HepG2 (cell line): ENCODE results near the gene GCM1. TPM values are rescaled to one million over a fixed set of nuclear protein-coding genes. Genes with fewer than 3 reads are reported as not detected.

Experiments used
- BHLHE40 ChIP-seq: IDR thresholded peaks from 2 replicates; pipeline ENCODE4 v1.6.1; 2011; ENCODE audit warnings: low read length, improper control_type of control experiment
- GTF2F1 ChIP-seq: fragments of 150-350 bp; IDR thresholded peaks from 2 replicates; pipeline ENCODE4 v1.6.1; 2014; ENCODE audit warnings: low read length
- HNRNPL ChIP-seq: fragments of 200-400 bp; formaldehyde crosslinking; IDR thresholded peaks from 2 replicates; pipeline ENCODE4 v1.6.1; 2017; ENCODE audit warnings: mild to moderate bottlenecking, low read depth, low read length
- HOXA9 ChIP-seq: sonication (generic); formaldehyde crosslinking; IDR thresholded peaks from 2 replicates; pipeline ENCODE4 v1.8.1; 2022; ENCODE audit warnings: missing genetic modification reagents, mild to moderate bottlenecking, moderate library complexity, borderline replicate concordance
- RBM39 ChIP-seq: fragments of 200-400 bp; formaldehyde crosslinking; IDR thresholded peaks from one replicate; pipeline ENCODE4 v1.6.1; 2018; ENCODE audit warnings: antibody characterized with exemption, mild to moderate bottlenecking, low read depth, low read length; ENCODE audit not compliant: poor library complexity, severe bottlenecking
- YY1 ChIP-seq: IDR thresholded peaks from 2 replicates; pipeline ENCODE4 v1.6.1; 2011; ENCODE audit warnings: low read length, low read depth, moderate library complexity, mild to moderate bottlenecking; ENCODE audit not compliant: insufficient read depth, insufficient replicate concordance
- ZBTB38 ChIP-seq: sonication (generic); formaldehyde crosslinking; IDR thresholded peaks from 2 replicates; pipeline ENCODE4 v1.5.1; 2020; ENCODE audit warnings: mild to moderate bottlenecking, missing genetic modification reagents
- ZNF121 ChIP-seq: sonication (generic); formaldehyde crosslinking; IDR thresholded peaks from 2 replicates; pipeline ENCODE4 v1.5.0; 2020; ENCODE audit warnings: mild to moderate bottlenecking, missing genetic modification reagents
- ZNF430 ChIP-seq: sonication (generic); formaldehyde crosslinking; IDR thresholded peaks from 2 replicates; pipeline ENCODE4 v1.9.0; 2021; ENCODE audit warnings: mild to moderate bottlenecking, missing genetic modification reagents
- ZNF543 ChIP-seq: sonication (generic); formaldehyde crosslinking; IDR thresholded peaks from 2 replicates; pipeline ENCODE4 v1.4.0; 2020; ENCODE audit warnings: mild to moderate bottlenecking, missing genetic modification reagents
- ZNF558 ChIP-seq: sonication (generic); formaldehyde crosslinking; IDR thresholded peaks from 2 replicates; pipeline ENCODE4 v1.9.0; 2022; ENCODE audit warnings: mild to moderate bottlenecking, missing genetic modification reagents, borderline replicate concordance
- ZNF772 ChIP-seq: sonication (generic); formaldehyde crosslinking; IDR thresholded peaks from 2 replicates; pipeline ENCODE4 v1.5.0; 2020; ENCODE audit warnings: mild to moderate bottlenecking, missing genetic modification reagents
- polyA plus RNA-seq, 8 experiments: library from polyadenylated mRNA; depleted of rRNA in 3 of 8; stranded (reverse) in 7 of 8; unstranded in 1 of 8; fragments of >200 nt; fragmentation: Illumina TruSeq in 4 of 8; extraction: Trizol in 4 of 8; gene quantifications; 2 replicates each; pipeline versions ENCODE4 v1.2.1 to v1.2.3, GENCODE V29; 2011 to 2016; ENCODE audit warnings: low read depth in 4 of 8, missing spikeins in 1 of 8, mixed read lengths in 1 of 8; ENCODE audit not compliant: insufficient read depth in 1 of 8
- total RNA-seq, 5 experiments: library from RNA; depleted of rRNA; stranded (reverse); fragments of >200 nt; fragmentation: Illumina TruSeq; extraction: Trizol; gene quantifications; 2 replicates each; pipeline ENCODE4 v1.2.3, GENCODE V29; 2016; ENCODE audit warnings: low read depth in 1 of 5
- TF ChIP-seq, protein P1 (sequence below): sonication (generic); formaldehyde crosslinking; IDR thresholded peaks from 2 replicates; pipeline ENCODE4 v1.5.1; 2020; ENCODE audit warnings: mild to moderate bottlenecking, missing genetic modification reagents, borderline replicate concordance
- TF ChIP-seq, protein P2 (sequence below): sonication (generic); formaldehyde crosslinking; IDR thresholded peaks from 2 replicates; pipeline ENCODE4 v1.8.1; 2022; ENCODE audit warnings: low read depth, mild to moderate bottlenecking, missing genetic modification reagents
- TF ChIP-seq, protein P3 (sequence below): sonication (generic); formaldehyde crosslinking; IDR thresholded peaks from 2 replicates; pipeline ENCODE4 v1.9.0; 2021; ENCODE audit warnings: missing genetic modification reagents, mild to moderate bottlenecking, borderline replicate concordance
- TF ChIP-seq, protein P4 (sequence below): IDR thresholded peaks from 2 replicates; pipeline ENCODE4 v1.6.1; 2016; ENCODE audit warnings: low read depth, control low read depth

Gene GCM1
- total and polyA plus RNA-seq, 2 of the 13 experiments (the other 11 are each of a cell fraction or from before 2014, with no cell fraction given) = 0.04 to 0.13 TPM

DNA sequence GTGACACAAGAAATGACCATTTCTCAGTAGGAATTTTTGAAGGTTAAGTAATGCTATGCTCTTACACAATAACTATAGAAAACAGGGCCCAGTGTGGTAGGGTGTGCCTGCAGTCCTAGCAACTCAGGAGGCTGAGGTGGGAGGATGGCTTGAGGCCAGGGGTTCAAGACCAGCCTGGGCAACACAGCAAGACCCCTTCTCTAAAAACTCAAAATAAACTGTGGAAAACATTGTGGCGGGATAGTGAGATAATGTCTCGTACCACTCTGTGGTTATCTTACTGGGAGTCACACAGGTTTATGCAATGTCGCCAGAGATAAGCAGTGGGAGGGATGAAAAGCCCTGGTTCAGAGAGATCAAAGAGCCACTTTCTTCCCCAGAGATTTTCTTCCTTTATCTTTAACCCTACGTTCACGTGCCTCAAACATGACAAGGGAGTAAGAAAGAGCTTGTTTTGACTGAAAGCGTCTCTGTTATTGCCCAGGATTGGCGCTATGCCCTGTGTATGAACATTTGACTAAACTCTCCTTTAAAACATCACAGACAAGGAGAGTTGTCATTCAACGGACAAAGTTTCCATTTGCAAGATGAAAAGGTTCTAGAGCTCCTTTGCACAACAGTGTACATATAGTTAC, 13.9 kb downstream of the GCM1 start (continued):
- TF ChIP-seq, protein P1, sequence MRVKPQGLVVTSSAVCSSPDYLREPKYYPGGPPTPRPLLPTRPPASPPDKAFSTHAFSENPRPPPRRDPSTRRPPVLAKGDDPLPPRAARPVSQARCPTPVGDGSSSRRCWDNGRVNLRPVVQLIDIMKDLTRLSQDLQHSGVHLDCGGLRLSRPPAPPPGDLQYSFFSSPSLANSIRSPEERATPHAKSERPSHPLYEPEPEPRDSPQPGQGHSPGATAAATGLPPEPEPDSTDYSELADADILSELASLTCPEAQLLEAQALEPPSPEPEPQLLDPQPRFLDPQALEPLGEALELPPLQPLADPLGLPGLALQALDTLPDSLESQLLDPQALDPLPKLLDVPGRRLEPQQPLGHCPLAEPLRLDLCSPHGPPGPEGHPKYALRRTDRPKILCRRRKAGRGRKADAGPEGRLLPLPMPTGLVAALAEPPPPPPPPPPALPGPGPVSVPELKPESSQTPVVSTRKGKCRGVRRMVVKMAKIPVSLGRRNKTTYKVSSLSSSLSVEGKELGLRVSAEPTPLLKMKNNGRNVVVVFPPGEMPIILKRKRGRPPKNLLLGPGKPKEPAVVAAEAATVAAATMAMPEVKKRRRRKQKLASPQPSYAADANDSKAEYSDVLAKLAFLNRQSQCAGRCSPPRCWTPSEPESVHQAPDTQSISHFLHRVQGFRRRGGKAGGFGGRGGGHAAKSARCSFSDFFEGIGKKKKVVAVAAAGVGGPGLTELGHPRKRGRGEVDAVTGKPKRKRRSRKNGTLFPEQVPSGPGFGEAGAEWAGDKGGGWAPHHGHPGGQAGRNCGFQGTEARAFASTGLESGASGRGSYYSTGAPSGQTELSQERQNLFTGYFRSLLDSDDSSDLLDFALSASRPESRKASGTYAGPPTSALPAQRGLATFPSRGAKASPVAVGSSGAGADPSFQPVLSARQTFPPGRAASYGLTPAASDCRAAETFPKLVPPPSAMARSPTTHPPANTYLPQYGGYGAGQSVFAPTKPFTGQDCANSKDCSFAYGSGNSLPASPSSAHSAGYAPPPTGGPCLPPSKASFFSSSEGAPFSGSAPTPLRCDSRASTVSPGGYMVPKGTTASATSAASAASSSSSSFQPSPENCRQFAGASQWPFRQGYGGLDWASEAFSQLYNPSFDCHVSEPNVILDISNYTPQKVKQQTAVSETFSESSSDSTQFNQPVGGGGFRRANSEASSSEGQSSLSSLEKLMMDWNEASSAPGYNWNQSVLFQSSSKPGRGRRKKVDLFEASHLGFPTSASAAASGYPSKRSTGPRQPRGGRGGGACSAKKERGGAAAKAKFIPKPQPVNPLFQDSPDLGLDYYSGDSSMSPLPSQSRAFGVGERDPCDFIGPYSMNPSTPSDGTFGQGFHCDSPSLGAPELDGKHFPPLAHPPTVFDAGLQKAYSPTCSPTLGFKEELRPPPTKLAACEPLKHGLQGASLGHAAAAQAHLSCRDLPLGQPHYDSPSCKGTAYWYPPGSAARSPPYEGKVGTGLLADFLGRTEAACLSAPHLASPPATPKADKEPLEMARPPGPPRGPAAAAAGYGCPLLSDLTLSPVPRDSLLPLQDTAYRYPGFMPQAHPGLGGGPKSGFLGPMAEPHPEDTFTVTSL (CRISPR knock-in tag) = peak; percentile 97
- TF ChIP-seq HNRNPL (no peak), ZNF558 (CRISPR knock-in tag) (peak; percentile 44; the same call in 1 of the 2 replicates), ZNF772 (CRISPR knock-in tag) (peak; percentile 89; the same call in 1 of the 2 replicates), BHLHE40 (peak; percentile 98), GTF2F1 (no peak), RBM39 (no peak), ZNF121 (CRISPR knock-in tag) (peak; percentile 100), YY1 (no peak), ZNF430 (CRISPR knock-in tag) (0 out of 2 replicates have a peak, but pooled peaks have one; percentile 5), ZNF543 (peak; percentile 59; the same call in 1 of the 2 replicates), HOXA9 (no peak), ZBTB38 (CRISPR knock-in tag) (no peak)
- TF ChIP-seq, protein P2, sequence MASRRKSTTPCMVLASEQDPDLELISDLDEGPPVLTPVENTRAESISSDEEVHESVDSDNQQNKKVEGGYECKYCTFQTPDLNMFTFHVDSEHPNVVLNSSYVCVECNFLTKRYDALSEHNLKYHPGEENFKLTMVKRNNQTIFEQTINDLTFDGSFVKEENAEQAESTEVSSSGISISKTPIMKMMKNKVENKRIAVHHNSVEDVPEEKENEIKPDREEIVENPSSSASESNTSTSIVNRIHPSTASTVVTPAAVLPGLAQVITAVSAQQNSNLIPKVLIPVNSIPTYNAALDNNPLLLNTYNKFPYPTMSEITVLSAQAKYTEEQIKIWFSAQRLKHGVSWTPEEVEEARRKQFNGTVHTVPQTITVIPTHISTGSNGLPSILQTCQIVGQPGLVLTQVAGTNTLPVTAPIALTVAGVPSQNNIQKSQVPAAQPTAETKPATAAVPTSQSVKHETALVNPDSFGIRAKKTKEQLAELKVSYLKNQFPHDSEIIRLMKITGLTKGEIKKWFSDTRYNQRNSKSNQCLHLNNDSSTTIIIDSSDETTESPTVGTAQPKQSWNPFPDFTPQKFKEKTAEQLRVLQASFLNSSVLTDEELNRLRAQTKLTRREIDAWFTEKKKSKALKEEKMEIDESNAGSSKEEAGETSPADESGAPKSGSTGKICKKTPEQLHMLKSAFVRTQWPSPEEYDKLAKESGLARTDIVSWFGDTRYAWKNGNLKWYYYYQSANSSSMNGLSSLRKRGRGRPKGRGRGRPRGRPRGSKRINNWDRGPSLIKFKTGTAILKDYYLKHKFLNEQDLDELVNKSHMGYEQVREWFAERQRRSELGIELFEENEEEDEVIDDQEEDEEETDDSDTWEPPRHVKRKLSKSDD = 0 out of 2 replicates have a peak, but pooled peaks have one; percentile 56
- TF ChIP-seq, protein P3, sequence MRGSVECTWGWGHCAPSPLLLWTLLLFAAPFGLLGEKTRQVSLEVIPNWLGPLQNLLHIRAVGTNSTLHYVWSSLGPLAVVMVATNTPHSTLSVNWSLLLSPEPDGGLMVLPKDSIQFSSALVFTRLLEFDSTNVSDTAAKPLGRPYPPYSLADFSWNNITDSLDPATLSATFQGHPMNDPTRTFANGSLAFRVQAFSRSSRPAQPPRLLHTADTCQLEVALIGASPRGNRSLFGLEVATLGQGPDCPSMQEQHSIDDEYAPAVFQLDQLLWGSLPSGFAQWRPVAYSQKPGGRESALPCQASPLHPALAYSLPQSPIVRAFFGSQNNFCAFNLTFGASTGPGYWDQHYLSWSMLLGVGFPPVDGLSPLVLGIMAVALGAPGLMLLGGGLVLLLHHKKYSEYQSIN (CRISPR knock-in tag) = no peak
- TF ChIP-seq, protein P4, sequence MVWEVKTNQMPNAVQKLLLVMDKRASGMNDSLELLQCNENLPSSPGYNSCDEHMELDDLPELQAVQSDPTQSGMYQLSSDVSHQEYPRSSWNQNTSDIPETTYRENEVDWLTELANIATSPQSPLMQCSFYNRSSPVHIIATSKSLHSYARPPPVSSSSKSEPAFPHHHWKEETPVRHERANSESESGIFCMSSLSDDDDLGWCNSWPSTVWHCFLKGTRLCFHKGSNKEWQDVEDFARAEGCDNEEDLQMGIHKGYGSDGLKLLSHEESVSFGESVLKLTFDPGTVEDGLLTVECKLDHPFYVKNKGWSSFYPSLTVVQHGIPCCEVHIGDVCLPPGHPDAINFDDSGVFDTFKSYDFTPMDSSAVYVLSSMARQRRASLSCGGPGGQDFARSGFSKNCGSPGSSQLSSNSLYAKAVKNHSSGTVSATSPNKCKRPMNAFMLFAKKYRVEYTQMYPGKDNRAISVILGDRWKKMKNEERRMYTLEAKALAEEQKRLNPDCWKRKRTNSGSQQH (CRISPR knock-in tag) = no peak
